ENCODE results near the gene FGF8.
"Not testable (repeated sequence)": the region's sequence is repeated elsewhere in the genome, so short reads cannot be mapped to it uniquely, and the experiment has no call there.

Gene FGF8

GRCh38 chr10:101775273-101776160 is at the start of gene FGF8:
Gene FGF8, minus strand, starts transcription at chr10:101776114. Its CDS starts 214 bp downstream, at chr10:101775900.
- DNase-seq (ENCODE audit: low read depth in 2 of 2) = no peak

DNA sequence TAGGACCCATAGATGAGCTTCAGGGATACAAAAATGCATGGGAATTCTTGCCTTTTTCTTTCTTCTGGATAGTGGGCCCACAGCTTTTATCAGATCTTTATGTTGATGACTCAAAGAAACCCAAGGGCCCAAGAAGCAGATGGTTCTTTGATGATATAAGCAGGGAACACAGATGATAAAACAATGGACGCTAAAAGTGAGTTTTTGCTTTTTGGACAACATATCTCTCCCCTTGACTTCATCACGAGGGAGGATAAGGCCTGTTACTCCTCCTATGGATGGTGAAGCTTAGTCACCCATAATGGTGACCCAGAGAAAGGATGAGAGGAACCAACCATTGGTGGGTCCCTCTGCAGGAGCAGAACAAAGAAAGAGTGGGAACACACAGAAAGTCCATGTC is 48.8 kb upstream of the FGF8 start:
- no peak for DNase-seq (ENCODE audit: low read depth in 2 of 2)

DNA sequence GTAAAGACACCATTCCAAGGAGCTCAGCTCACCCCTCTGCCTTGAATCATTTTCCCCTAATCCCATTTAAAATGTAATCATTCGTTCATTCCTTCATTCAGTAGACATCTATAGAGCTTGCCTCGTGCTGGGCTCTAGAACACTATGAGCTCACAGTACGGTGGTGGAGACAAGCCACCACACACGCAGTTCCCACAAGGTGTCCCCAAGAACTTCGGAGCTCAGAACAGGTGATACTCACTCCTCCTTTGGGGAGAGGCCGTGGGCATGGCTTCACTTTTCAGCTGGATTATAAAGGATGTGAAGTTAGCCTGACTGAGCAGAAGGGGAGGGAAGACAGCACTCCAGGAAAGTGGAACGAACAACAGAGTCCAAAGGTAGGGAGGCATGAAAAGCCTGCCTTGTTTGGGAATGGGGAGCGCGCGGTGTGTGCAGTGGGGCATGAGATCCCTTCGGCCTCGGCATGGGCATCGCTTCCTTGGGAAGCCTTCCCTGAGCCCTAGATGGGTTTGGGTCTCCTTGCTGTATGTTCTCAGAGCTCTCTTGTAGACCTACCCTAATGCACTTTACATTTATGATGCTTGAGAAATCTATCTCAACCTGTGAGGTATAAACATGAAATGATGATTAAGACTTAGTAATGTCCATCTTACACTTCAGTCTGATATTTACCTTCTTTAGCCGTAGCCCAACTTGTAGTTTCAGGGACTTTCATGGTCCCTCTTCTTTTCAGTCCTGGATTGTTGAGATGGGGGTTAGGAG is 43.1 kb upstream of the FGF8 start:
- no peak for DNase-seq (ENCODE audit: low read depth in 2 of 2)

GRCh38 chr10:101818119-101818871 is 42.4 kb upstream of the FGF8 start, which contains the start of gene OGA:
Gene OGA, minus strand, starts transcription at chr10:101818444. Its CDS starts 422 bp downstream, at chr10:101818022.
- peak; percentile 100 for DNase-seq (ENCODE audit: low read depth in 2 of 2)

DNA sequence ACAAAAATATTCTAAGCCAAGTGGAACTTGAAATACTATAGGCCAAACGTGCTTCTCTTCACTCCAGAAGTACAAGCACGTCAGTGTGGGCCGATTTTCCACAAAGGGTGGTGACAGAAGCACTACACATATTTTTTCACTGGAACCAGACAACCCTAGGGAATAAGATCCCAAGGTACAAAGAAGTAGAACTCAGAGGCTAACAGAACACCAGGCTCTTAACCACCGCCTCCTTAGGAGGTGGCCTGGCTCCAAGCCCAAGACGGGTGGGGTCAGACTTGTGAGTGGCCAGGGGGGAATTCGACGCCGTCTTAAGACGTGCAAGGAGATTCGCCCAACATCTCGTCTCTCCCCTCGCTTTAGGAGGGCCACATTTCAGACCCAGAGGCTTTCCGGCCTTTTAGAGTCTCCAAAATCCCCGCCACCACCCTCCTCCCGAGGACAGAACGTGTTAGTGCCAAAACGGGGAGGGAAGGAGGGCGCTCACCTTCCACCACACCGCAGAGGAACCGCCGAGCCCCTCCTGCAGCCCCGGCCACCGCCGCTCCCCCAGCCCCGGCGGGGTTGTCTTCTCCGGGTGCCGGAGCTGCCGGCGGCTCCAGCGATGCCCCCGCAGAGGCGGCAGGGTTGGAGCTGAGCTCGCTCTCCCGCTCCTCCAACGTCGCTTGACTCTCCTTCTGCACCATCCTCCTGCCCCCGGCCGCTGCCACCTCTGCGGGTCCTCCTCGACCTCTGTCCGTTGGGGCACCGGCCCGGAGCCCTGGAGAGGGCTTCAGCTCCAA is 41.6 kb upstream of the FGF8 start:
- DNase-seq (ENCODE audit: low read depth in 2 of 2) = peak; percentile 83 to 86

DNA sequence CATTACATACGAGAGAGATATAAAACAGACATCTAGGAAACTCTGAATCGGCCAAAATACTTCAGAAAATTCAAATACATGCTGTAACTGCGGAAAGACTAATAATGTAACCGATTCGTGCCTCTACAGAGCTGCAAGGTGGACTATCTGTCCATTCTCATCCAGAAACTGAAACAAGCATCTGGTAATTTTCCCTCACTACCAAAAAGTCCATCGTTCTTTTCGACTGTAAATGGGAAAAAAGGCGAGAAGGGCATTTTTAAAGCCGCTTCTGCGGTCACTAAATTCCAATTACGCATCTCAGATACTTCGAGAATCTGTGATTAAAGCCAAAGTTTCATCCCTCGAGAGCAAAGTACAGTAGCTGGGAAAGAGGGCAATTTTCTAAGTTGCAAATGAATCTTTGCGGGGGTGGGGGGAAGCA is 41.0 kb upstream of the FGF8 start:
- no peak for DNase-seq (ENCODE audit: low read depth in 2 of 2)

DNA sequence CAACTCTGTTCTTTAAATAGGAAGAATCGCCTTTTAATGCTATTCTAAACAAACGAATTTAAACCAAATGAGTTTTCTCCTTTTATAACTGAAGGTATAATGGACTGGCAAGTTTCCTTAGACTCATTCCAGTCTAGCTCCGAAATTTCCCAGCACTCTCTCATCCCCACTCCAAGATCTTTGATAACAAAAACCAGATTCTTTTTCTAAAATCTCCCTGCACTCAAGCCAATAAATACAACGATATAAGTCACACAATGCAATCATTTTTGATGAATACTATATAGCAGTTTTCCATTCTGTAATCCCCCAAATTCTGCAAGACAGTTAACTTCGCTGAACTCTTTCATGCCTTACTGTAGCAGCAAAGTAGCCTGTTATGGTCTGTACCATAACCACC is 40.5 kb upstream of the FGF8 start:
- DNase-seq (ENCODE audit: low read depth in 2 of 2) = no peak

DNA sequence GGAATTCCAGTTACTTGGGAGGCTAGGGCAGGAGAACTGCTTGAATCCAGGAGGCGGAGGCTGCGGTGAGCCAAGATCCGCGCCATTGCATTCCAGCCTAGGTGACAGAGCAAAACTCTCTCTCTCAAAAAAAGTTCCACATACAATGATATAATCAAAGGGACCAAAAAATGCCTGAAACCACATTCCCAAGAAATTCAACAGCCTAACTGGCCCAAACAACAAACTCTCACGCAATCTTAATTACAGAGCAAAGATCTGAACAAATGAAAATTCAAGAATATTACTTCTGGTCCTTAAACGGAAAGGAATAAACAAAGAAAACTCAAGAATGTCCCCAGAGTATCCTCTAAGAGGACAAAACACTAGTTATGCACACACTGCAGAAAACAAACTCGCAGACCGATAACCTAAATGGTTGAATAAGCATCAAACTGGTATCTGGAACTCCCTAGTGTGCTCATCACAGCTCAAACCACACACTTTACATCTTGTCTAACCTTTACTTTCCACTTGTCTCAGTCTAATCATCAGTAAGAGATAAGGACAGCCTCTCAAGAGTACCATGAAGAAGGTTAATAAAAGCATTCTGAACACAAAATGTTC is 38.7 kb upstream of the FGF8 start:
- no peak for DNase-seq (ENCODE audit: low read depth in 2 of 2)

DNA sequence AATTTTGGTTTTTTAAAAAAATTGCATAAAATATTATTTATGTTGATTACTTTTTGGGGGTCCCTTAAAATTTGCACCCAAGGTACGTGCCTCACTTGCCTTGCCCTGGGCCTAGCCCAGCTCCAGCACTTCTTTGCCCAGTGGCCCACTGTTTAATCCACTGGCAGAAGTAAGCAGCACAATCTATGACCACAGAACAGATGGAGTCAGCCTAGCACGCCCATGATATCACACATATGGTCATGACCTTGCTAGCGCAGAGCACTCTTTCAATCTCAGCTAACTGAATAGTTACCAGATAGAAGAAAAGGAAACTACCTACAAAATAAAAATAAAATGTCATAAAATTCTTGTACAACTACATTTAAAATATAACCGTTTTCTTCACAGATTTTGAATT is 36.7 kb upstream of the FGF8 start:
- no peak for DNase-seq (ENCODE audit: low read depth in 2 of 2)

DNA sequence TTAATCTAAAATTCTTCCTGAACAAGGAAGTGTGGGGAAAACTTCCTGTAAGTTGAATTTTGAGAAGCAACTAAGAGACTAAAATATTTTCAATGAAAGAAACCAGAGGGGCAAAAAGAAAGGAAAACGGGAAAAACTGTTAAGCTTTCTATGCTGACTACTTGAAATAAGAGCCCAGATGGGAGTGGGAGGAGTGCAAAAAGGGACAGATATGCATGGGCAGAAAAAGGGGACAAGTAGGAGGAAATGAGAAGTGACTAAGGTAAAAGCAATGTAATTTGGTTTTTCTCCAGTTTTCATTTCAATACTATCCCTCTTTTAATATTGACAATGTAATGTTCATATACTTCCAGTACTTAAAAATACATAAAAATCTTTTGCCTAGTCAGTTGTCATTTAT is 31.2 kb upstream of the FGF8 start:
- no peak for DNase-seq (ENCODE audit: low read depth in 2 of 2)

DNA sequence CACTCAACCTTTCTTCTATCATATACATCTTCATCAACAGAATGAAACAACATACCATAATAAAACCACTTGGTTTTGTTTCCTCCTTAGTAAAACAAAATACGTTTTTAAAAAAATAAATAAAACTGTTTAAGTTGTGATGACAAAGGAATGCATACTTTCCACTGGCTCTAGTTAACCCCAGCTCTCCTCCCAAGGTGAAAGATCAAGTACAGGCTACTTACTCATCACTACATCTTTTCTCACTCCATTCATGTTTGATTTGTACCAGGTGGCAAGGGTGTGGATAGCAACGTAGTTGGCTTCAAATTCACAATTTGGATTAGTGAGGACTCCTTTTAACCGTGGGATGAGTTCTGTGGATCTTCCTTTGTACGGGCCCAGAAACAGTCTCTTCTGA is 27.6 kb upstream of the FGF8 start:
- DNase-seq (ENCODE audit: low read depth in 2 of 2) = no peak

DNA sequence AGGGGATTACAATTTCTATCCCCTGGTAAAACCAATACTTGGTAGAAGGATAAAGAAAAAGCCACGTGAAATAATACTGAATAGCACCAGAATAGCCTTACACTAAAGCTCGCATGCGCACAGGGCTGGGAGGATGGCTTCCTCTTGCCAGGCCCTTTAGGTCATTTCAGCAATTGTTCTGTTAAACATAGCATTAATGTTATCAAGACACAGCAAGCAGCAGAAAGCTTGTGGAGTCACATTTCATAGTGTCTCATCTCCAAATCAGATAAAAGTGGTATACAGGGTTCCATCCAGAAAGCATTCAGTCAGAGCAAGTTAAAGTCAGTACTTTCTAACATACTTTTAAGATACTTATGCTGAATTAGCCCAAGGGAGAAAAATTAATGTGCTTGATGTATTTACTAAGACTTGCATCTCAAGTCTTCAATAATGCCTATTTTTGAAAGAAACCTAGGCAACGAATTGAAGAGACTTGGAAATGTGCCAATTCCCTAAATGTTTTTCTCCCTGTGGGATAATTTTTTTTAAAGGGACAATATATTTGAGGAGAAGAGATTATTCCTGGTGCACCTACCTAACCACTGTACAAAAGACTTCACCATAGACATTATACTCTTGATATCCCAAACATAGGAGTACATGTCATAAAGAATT is 21.6 kb upstream of the FGF8 start:
- DNase-seq (ENCODE audit: low read depth in 2 of 2) = no peak

GRCh38 chr10:101793526-101793925 is 17.6 kb upstream of the FGF8 start:
- no peak for DNase-seq (ENCODE audit: low read depth in 2 of 2)

GRCh38 chr10:101789686-101790085 is 13.8 kb upstream of the FGF8 start:
- no peak for DNase-seq (ENCODE audit: low read depth in 2 of 2)

DNA sequence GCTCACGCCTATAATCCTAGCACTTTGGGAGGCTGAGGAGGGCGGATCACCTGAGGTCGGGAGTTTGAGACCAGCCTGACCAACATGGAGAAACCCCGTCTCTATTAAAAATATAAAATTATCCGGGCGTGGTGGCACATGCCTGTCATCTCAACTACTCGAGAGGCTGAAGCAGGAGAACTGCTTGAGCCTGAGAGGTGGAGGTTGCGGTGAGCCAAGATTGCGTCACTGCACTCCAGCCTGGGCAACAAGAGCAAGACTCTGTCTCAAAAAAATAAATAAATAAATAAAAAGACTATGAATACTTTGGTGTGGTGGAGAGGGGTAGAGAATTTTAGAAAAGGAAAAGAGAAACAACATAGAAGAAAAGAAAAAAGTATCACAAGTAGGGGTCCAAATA is 13.3 kb upstream of the FGF8 start:
- not testable (repeated sequence) for DNase-seq (ENCODE audit: low read depth in 2 of 2)

DNA sequence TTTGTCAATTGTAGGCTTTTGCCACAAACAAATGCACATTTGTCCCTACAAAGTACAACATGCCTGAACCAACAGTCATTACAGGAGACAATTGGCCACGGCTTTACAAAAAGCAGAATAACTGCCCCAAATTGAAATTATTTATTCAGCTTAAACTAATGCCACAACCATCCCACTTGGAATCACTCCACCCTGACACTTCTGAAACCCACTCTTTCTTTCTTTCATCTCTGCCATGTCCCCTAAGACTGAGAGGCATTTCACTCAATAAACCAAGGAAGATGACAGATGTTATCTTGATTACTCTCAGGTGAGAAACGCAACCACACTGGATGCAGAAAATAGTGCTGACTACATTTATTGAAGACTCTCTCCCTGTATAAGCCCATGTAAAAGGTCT is 9.9 kb upstream of the FGF8 start:
- DNase-seq (ENCODE audit: low read depth in 2 of 2) = no peak

GRCh38 chr10:101784558-101784957 is 8.6 kb upstream of the FGF8 start:
- DNase-seq (ENCODE audit: low read depth in 2 of 2) = no peak

GRCh38 chr10:101783736-101784118 is 7.8 kb upstream of the FGF8 start:
- no peak for DNase-seq (ENCODE audit: low read depth in 2 of 2)

DNA sequence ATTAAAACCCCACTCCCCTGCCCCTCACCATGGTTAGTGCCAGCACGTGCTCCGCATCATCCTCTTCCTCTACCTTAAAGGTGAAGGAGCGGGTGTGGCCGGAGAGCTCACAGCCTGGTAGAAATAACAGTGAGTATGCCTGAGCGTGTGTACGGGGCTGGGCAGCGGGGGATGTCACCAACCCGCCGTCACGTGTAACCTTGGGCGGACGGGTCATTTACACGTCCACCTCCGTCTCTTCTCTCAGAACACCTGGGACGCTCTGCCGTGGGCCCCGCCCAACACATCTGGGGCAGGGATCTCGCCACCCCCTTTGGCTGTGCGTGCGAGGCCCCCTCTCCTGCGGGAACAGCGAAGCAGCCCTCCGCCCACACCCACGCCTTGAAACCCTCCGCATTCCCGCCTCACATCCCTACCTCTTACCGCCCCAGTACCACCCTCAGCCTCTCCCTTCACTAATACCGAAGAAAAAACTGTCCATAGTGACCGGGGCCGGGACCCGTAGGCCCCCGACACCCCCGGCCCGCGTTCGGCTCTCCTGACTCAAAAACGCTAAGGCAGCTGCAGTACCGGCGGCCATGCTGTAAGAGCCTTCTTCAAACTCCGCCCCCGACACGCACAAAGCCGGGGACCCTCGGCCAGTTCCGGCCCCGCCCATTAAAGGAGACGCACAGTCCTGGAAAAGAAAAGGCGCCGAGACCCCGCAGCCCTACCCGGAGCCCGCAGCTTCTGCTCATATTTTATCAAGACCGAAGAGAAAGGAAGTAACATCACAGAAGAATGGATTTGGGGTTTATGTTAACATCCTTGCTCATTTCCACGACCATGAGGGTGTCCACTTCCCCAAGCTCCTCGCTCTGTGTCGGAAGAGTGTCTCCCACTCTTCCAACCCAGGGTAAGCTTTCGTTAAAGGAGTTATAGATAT is 7.2 kb upstream of the FGF8 start, which contains the start of gene NPM3:
NPM3 (minus strand) TSS at position 636 of the 925 bp plus-strand sequence; CDS start at position 580, 56 bp downstream.
- peak; percentile 44 to 50 for DNase-seq (ENCODE audit: low read depth in 2 of 2)

All from fibroblast of skin of left quadriceps (primary cell).